Neural progenitor cell (in vitro differentiated cells): ENCODE results near the gene IFIH1. TPM values are rescaled to one million over a fixed set of nuclear protein-coding genes. Genes with fewer than 3 reads are reported as not detected.
A peak's percentile ranks its signal among the peaks of the same experiment; 100 is the strongest.

Experiments used
- DNase-seq: peaks from one replicate; pipeline ENCODE4 v3.0.0-alpha.2; 2016; ENCODE audit warnings: low spot score
- H2AFZ ChIP-seq: fragments of 200-600 bp; sonication (generic); replicated peaks from 2 replicates; pipeline ENCODE4 v1.6.1; 2016; ENCODE audit warnings: antibody characterized with exemption
- H3F3A ChIP-seq: fragments of 200-600 bp; sonication (generic); 2 replicates; pipeline ENCODE4 v1.6.1; 2016; ENCODE audit warnings: antibody characterized with exemption, low read depth
- H3K27ac ChIP-seq: fragments of 200-600 bp; sonication (generic); 2 replicates; pipeline ENCODE4 v1.5.1; 2016; ENCODE audit warnings: mild to moderate bottlenecking
- H3K27me3 ChIP-seq: fragments of 200-600 bp; sonication (generic); 2 replicates; pipeline ENCODE4 v1.6.1; 2016; ENCODE audit warnings: mild to moderate bottlenecking, moderate library complexity
- H3K36me3 ChIP-seq: fragments of 200-600 bp; sonication (generic); 2 replicates; pipeline ENCODE4 v1.5.1; 2016
- H3K4me1 ChIP-seq: fragments of 200-600 bp; sonication (generic); 2 replicates; pipeline ENCODE4 v1.6.1; 2016; ENCODE audit warnings: mixed run types
- H3K4me2 ChIP-seq: fragments of 200-600 bp; sonication (generic); 2 replicates; pipeline ENCODE4 v1.6.1; 2016
- H3K4me3 ChIP-seq: fragments of 200-600 bp; sonication (generic); 2 replicates; pipeline ENCODE4 v1.5.1; 2016
- H3K79me2 ChIP-seq: fragments of 200-600 bp; sonication (generic); 2 replicates; pipeline ENCODE4 v1.6.1; 2016; ENCODE audit warnings: low read depth
- H3K9ac ChIP-seq: fragments of 200-600 bp; sonication (generic); 2 replicates; pipeline ENCODE4 v1.6.1; 2016
- H3K9me3 ChIP-seq: fragments of 200-600 bp; sonication (generic); 2 replicates; pipeline ENCODE4 v1.5.1; 2016; ENCODE audit warnings: low read depth
- H4K20me1 ChIP-seq: fragments of 200-600 bp; sonication (generic); 2 replicates; pipeline ENCODE4 v1.6.1; 2016; ENCODE audit warnings: low read depth
- H3K27ac Mint-ChIP-seq: 3 replicates; pipeline ENCODE4 v1.8.0; 2021; ENCODE audit warnings: mixed read lengths
- H3K27me3 Mint-ChIP-seq: 2 replicates; pipeline ENCODE4 v1.8.0; 2022; ENCODE audit warnings: low read depth, mild to moderate bottlenecking, inconsistent platforms, moderate library complexity, mixed read lengths; ENCODE audit not compliant: insufficient read depth
- H3K36me3 Mint-ChIP-seq: 3 replicates; pipeline ENCODE4 v1.8.0; 2021; ENCODE audit warnings: mixed read lengths
- H3K4me1 Mint-ChIP-seq: 3 replicates; pipeline ENCODE4 v1.8.0; 2021; ENCODE audit warnings: mixed read lengths
- H3K4me3 Mint-ChIP-seq: 3 replicates; pipeline ENCODE4 v1.8.0; 2021; ENCODE audit warnings: mild to moderate bottlenecking, moderate library complexity, mixed read lengths
- H3K9me3 Mint-ChIP-seq: 3 replicates; pipeline ENCODE4 v1.8.0; 2020; ENCODE audit warnings: mixed read lengths
- EZH2 ChIP-seq: fragments of 200-600 bp; sonication (generic); IDR thresholded peaks from 2 replicates; pipeline ENCODE4 v1.6.1; 2017; ENCODE audit warnings: antibody characterized with exemption, mild to moderate bottlenecking, moderate library complexity
- EZH2phosphoT487 ChIP-seq: fragments of 200-600 bp; sonication (generic); IDR thresholded peaks from 2 replicates; pipeline ENCODE4 v1.6.1; 2017; ENCODE audit warnings: antibody characterized with exemption
- total RNA-seq: library from RNA; depleted of rRNA; stranded (reverse); fragments of >200 nt; gene quantifications from 2 replicates; pipeline ENCODE4 v1.2.3, GENCODE V29; 2015; ENCODE audit warnings: low replicate concordance
- TF ChIP-seq, protein P1 (sequence below): fragments of 200-600 bp; sonication (generic); IDR thresholded peaks from 2 replicates; pipeline ENCODE4 v1.5.1; 2017; ENCODE audit warnings: antibody characterized with exemption, mild to moderate bottlenecking

IFIH1 gene
- total RNA-seq, 1 donor from 2014 or later = 0.79 TPM

DNA sequence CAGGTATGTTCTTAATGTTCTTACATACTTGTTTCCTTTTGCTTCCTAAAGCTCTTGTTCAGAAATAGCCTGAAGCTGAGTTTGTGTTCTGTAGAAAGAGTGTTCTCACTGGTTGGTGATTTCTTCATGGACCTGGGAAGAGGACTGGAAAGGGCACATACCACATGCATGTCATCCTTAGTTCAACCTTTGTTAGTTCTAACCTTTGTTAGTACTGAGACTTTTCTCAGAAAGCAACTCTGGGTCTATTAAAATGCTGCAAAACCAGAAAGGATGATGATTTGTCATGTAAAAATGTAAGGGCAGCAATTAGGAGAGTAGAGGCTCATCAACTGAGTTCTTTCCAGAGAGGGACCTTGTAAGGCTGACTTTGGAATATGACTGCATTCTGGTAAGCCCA is 72.7 kb downstream of the IFIH1 start:
- Histone ChIP-seq H3K4me3 (no peak overlapping the region), H3F3A (no peaks in the 10 kb centered on the region), H3K79me2 (no peaks in the 10 kb centered on the region), H3K27me3 (no peaks in the 10 kb centered on the region), H3K9ac (no peak overlapping the region), H3K27ac (no peak overlapping the region), H4K20me1 (no peaks in the 10 kb centered on the region), H3K4me1 (peaks cover 11% of the 10 kb centered on the region), H2AFZ (no peak overlapping the region), H3K9me3 (no peaks in the 10 kb centered on the region), H3K4me2 (no peak overlapping the region), H3K36me3 (no peaks in the 10 kb centered on the region)
- no peak overlapping the region for H3K4me3 Mint-ChIP-seq
- DNase-seq = no peak
- no peaks in the 10 kb centered on the region for H3K27me3 Mint-ChIP-seq
- H3K36me3 Mint-ChIP-seq = no peaks in the 10 kb centered on the region
- H3K27ac Mint-ChIP-seq = no peak overlapping the region
- H3K4me1 Mint-ChIP-seq = peaks cover 8% of the 10 kb centered on the region
- H3K9me3 Mint-ChIP-seq = no peaks in the 10 kb centered on the region
- TF ChIP-seq EZH2 (no peak), EZH2phosphoT487 (no peak)
- TF ChIP-seq, protein P1, sequence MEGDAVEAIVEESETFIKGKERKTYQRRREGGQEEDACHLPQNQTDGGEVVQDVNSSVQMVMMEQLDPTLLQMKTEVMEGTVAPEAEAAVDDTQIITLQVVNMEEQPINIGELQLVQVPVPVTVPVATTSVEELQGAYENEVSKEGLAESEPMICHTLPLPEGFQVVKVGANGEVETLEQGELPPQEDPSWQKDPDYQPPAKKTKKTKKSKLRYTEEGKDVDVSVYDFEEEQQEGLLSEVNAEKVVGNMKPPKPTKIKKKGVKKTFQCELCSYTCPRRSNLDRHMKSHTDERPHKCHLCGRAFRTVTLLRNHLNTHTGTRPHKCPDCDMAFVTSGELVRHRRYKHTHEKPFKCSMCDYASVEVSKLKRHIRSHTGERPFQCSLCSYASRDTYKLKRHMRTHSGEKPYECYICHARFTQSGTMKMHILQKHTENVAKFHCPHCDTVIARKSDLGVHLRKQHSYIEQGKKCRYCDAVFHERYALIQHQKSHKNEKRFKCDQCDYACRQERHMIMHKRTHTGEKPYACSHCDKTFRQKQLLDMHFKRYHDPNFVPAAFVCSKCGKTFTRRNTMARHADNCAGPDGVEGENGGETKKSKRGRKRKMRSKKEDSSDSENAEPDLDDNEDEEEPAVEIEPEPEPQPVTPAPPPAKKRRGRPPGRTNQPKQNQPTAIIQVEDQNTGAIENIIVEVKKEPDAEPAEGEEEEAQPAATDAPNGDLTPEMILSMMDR = no peak

- peak overlapping the region; percentile 15 for H3K27ac Mint-ChIP-seq
- H3F3A ChIP-seq = no peaks in the 10 kb centered on the region
- no peaks in the 10 kb centered on the region for H3K36me3 Mint-ChIP-seq
- H4K20me1 ChIP-seq = no peaks in the 10 kb centered on the region
- no peak overlapping the region for H3K4me3 ChIP-seq
- H2AFZ ChIP-seq = no peak overlapping the region
- H3K36me3 ChIP-seq = no peaks in the 10 kb centered on the region
- no peak overlapping the region for H3K27ac ChIP-seq
- no peaks in the 10 kb centered on the region for H3K9me3 Mint-ChIP-seq
- TF ChIP-seq, protein P1 = no peak
- TF ChIP-seq EZH2phosphoT487 (no peak), EZH2 (no peak)
- H3K27me3 ChIP-seq = no peaks in the 10 kb centered on the region
- H3K79me2 ChIP-seq = no peaks in the 10 kb centered on the region
- H3K4me1 Mint-ChIP-seq = peaks cover 8% of the 10 kb centered on the region
- H3K4me3 Mint-ChIP-seq = no peak overlapping the region
- no peaks in the 10 kb centered on the region for H3K27me3 Mint-ChIP-seq
- H3K4me2 ChIP-seq = no peak overlapping the region
- peaks cover 11% of the 10 kb centered on the region for H3K4me1 ChIP-seq
- no peak overlapping the region for H3K9ac ChIP-seq
- H3K9me3 ChIP-seq = no peaks in the 10 kb centered on the region
- no peak for DNase-seq
These were observed 73.4 kb downstream of the IFIH1 start for GRCh38 chr2:162245061-162245460.

- no peak overlapping the region for H3K27ac ChIP-seq
- TF ChIP-seq EZH2 = no peak
- TF ChIP-seq, protein P1 = no peak
- TF ChIP-seq EZH2phosphoT487 = no peak
These were observed 73.9 kb downstream of the IFIH1 start for GRCh38 chr2:162244541-162245031.

More at GRCh38 chr2:162244541-162245031, 73.9 kb downstream of the IFIH1 start:
- H3K79me2 ChIP-seq = no peaks in the 10 kb centered on the region
- H2AFZ ChIP-seq = peak overlapping the region; percentile 12
- H3K36me3 ChIP-seq = no peaks in the 10 kb centered on the region
- H3K9me3 Mint-ChIP-seq = no peaks in the 10 kb centered on the region
- no peaks in the 10 kb centered on the region for H3K9me3 ChIP-seq
- H3F3A ChIP-seq = no peaks in the 10 kb centered on the region
- H3K9ac ChIP-seq = no peak overlapping the region
- no peaks in the 10 kb centered on the region for H3K36me3 Mint-ChIP-seq
- no peak for DNase-seq
- H3K27me3 ChIP-seq = no peaks in the 10 kb centered on the region
- H3K27ac Mint-ChIP-seq = no peak overlapping the region
- H3K4me3 ChIP-seq = no peak overlapping the region
- H3K4me2 ChIP-seq = no peak overlapping the region
- no peak overlapping the region for H3K4me3 Mint-ChIP-seq
- H3K4me1 ChIP-seq = peaks cover 11% of the 10 kb centered on the region
- H3K4me1 Mint-ChIP-seq = peaks cover 8% of the 10 kb centered on the region
- no peaks in the 10 kb centered on the region for H4K20me1 ChIP-seq
- H3K27me3 Mint-ChIP-seq = no peaks in the 10 kb centered on the region
